H1 (cell line): Measurements from ENCODE around the gene FCGR3B. TPM values are rescaled to one million over a fixed set of nuclear protein-coding genes. Genes with fewer than 3 reads are reported as not detected.
"Not testable (repeated sequence)": the region's sequence is repeated elsewhere in the genome, so short reads cannot be mapped to it uniquely, and the experiment has no call there.

Source experiments
- CTCF ChIA-PET: fragments of 300-600 bp; sonication (Branson Sonifier 250); formaldehyde crosslinking; loops from one replicate; lab custom pipeline; 2021; ENCODE audit not compliant: partially characterized antibody; lab: Charles Lee
- POLR2A ChIA-PET: fragments of 300-600 bp; sonication (Branson Sonifier 250); formaldehyde crosslinking; loops from one replicate; lab custom pipeline; 2021; ENCODE audit warnings: inconsistent platforms; ENCODE audit not compliant: partially characterized antibody; lab: Charles Lee
- DNase-seq, 2 experiments: peaks; one replicate each; pipeline versions ENCODE4 v3.0.0 to v3.0.0-alpha.2; 2010 to 2022; ENCODE audit warnings: low spot score in 2 of 2, low read depth in 1 of 2, mixed read lengths in 1 of 2
- FAIRE-seq: peaks from 2 replicates; lab custom pipeline; 2011; peaks lifted over from hg19 to GRCh38; lab: Jason Lieb, UNC
- H2AFZ ChIP-seq: 2 replicates; pipeline ENCODE4 v1.8.1; 2012; ENCODE audit warnings: low read length, inconsistent platforms
- H2AK5ac ChIP-seq: 2 replicates; pipeline ENCODE4 v1.6.1; 2013; ENCODE audit warnings: low read depth, low read length
- H2BK120ac ChIP-seq: replicated peaks from 2 replicates; pipeline ENCODE3; 2013; ENCODE audit warnings: low read depth, low read length, inconsistent platforms
- H2BK12ac ChIP-seq: 2 replicates; pipeline ENCODE4 v1.6.1; 2013; ENCODE audit warnings: low read depth, low read length
- H2BK15ac ChIP-seq: 2 replicates; pipeline ENCODE4 v1.6.1; 2013; ENCODE audit warnings: low read length
- H2BK20ac ChIP-seq: 2 replicates; pipeline ENCODE4 v1.6.1; 2013; ENCODE audit warnings: low read length
- H2BK5ac ChIP-seq: 2 replicates; pipeline ENCODE4 v1.6.1; 2013; ENCODE audit warnings: low read depth, low read length
- H3K14ac ChIP-seq: 2 replicates; pipeline ENCODE4 v1.6.1; 2013; ENCODE audit warnings: inconsistent platforms; ENCODE audit not compliant: insufficient read length
- H3K18ac ChIP-seq: 2 replicates; pipeline ENCODE4 v1.6.1; 2013; ENCODE audit warnings: low read length; ENCODE audit errors: extremely low read depth
- H3K23ac ChIP-seq: 2 replicates; pipeline ENCODE4 v1.6.1; 2013; ENCODE audit warnings: inconsistent platforms; ENCODE audit not compliant: insufficient read length
- H3K23me2 ChIP-seq: 2 replicates; pipeline ENCODE4 v1.6.1; 2013; ENCODE audit warnings: low read depth, low read length
- H3K27ac ChIP-seq: 2 replicates; pipeline ENCODE4 v1.6.1; 2011; ENCODE audit warnings: low read depth, low read length, inconsistent platforms
- H3K27me3 ChIP-seq, 4 experiments: replicated peaks in 1 of 4; 1 replicate in 1 of 4; 2 replicates in 3 of 4; pipeline versions ENCODE4 v1.6.1 to v1.8.1; 2011 to 2013; ENCODE audit warnings: low read length in 3 of 4, mild to moderate bottlenecking in 3 of 4, inconsistent platforms in 2 of 4, mixed read lengths in 2 of 4, moderate library complexity in 1 of 4; ENCODE audit not compliant: control insufficient read depth in 3 of 4, insufficient read depth in 3 of 4; ENCODE audit errors: extremely low read depth in 1 of 4
- H3K36me3 ChIP-seq, 4 experiments: 2 replicates each; pipeline versions ENCODE4 v1.6.1 to v1.8.1; 2011 to 2013; ENCODE audit warnings: mild to moderate bottlenecking in 4 of 4, low read length in 3 of 4, moderate library complexity in 2 of 4, control low read depth in 1 of 4, inconsistent platforms in 1 of 4; ENCODE audit not compliant: insufficient read depth in 4 of 4, control insufficient read depth in 2 of 4
- H3K4ac ChIP-seq: replicated peaks from 2 replicates; pipeline ENCODE3; 2013; ENCODE audit warnings: low read length, low read depth, mixed read lengths, inconsistent platforms; ENCODE audit not compliant: insufficient read length
- H3K4me1 ChIP-seq, 4 experiments: replicated peaks in 1 of 4; 1 replicate in 1 of 4; 2 replicates in 3 of 4; pipeline versions ENCODE4 v1.6.1 to v1.8.1; 2011 to 2013; ENCODE audit warnings: low read length in 3 of 4, inconsistent platforms in 2 of 4, mixed read lengths in 1 of 4; ENCODE audit not compliant: insufficient read depth in 4 of 4, control insufficient read depth in 3 of 4
- H3K4me2 ChIP-seq, 2 experiments: 2 replicates each; pipeline versions ENCODE4 v1.6.1 to v1.8.1; 2011 to 2013; ENCODE audit warnings: low read depth in 2 of 2, low read length in 2 of 2, control low read depth in 1 of 2, inconsistent platforms in 1 of 2, mild to moderate bottlenecking in 1 of 2; ENCODE audit not compliant: insufficient read depth in 1 of 2
- H3K4me3 ChIP-seq, 4 experiments: fragments of 200-600, 300-600 bp in 1 of 4; sonication (generic), shearing (Covaris generic), sonication (Bioruptor Twin) in 1 of 4; 2 replicates each; pipeline versions ENCODE4 v1.5.1 to v1.8.1; 2011 to 2016; ENCODE audit warnings: low read length in 4 of 4, low read depth in 3 of 4, control low read depth in 2 of 4, inconsistent platforms in 2 of 4, mild to moderate bottlenecking in 2 of 4, mixed read lengths in 1 of 4, moderate library complexity in 1 of 4; ENCODE audit not compliant: insufficient read depth in 2 of 4; ENCODE audit errors: extremely low read depth in 1 of 4
- H3K56ac ChIP-seq: replicated peaks from 2 replicates; pipeline ENCODE3; 2013; ENCODE audit warnings: low read depth, mild to moderate bottlenecking, mixed read lengths, low read length, inconsistent platforms; ENCODE audit not compliant: insufficient read length
- H3K79me1 ChIP-seq: 2 replicates; pipeline ENCODE4 v1.6.1; 2013; ENCODE audit warnings: low read depth, low read length, control low read depth
- H3K79me2 ChIP-seq, 2 experiments: 2 replicates each; pipeline versions ENCODE4 v1.6.1 to v1.8.1; 2012 to 2013; ENCODE audit warnings: low read length in 2 of 2, mild to moderate bottlenecking in 2 of 2, inconsistent platforms in 1 of 2; ENCODE audit not compliant: insufficient read depth in 2 of 2, control insufficient read depth in 1 of 2
- H3K9ac ChIP-seq, 4 experiments: replicated peaks in 1 of 4; 1 replicate in 1 of 4; 2 replicates in 3 of 4; pipeline versions ENCODE4 v1.6.1 to v1.8.1; 2011 to 2013; ENCODE audit warnings: low read depth in 3 of 4, low read length in 3 of 4, control low read depth in 2 of 4, mild to moderate bottlenecking in 2 of 4, moderate library complexity in 2 of 4, inconsistent platforms in 1 of 4; ENCODE audit errors: extremely low read depth in 1 of 4
- H3K9me3 ChIP-seq, 2 experiments: 2 replicates each; pipeline versions ENCODE4 v1.6.1 to v1.8.1; 2012 to 2013; ENCODE audit warnings: mild to moderate bottlenecking in 2 of 2, moderate library complexity in 2 of 2, control low read depth in 1 of 2, inconsistent platforms in 1 of 2, low read depth in 1 of 2, low read length in 1 of 2, mixed read lengths in 1 of 2; ENCODE audit not compliant: insufficient read depth in 2 of 2
- H4K20me1 ChIP-seq, 2 experiments: replicated peaks in 1 of 2; 2 replicates each; pipeline versions ENCODE3 to v1.8.1; 2011 to 2013; ENCODE audit warnings: inconsistent platforms in 2 of 2, low read length in 2 of 2, mild to moderate bottlenecking in 1 of 2; ENCODE audit not compliant: insufficient read depth in 2 of 2, control insufficient read depth in 1 of 2
- H4K5ac ChIP-seq: 2 replicates; pipeline ENCODE4 v1.6.1; 2013; ENCODE audit warnings: low read length, low read depth, mixed read lengths, inconsistent platforms; ENCODE audit not compliant: insufficient read length
- H4K8ac ChIP-seq: 2 replicates; pipeline ENCODE4 v1.8.0; 2013; ENCODE audit warnings: mild to moderate bottlenecking, moderate library complexity, low read length, inconsistent platforms; ENCODE audit not compliant: insufficient read depth; ENCODE audit errors: extremely low read depth
- H4K91ac ChIP-seq: replicated peaks from 2 replicates; pipeline ENCODE3; 2013; ENCODE audit warnings: low read length, mixed read lengths, inconsistent platforms; ENCODE audit not compliant: insufficient read length
- EP300 ChIP-seq, 2 experiments: IDR thresholded peaks; 1 replicate in 1 of 2; 2 replicates in 1 of 2; pipeline ENCODE4 v1.6.1; 2011 to 2012; ENCODE audit warnings: low read depth in 2 of 2, low read length in 2 of 2, mild to moderate bottlenecking in 2 of 2, borderline replicate concordance in 1 of 2, inconsistent platforms in 1 of 2, moderate library complexity in 1 of 2
- WGBS, 2 experiments: shearing (Covaris generic) in 1 of 2; methylation state at CpG; one replicate each; pipeline versions ENCODE4 v1.1.6 to v1.1.7; 2013 to 2015; ENCODE audit warnings: low lambda C conversion rate in 2 of 2, mixed read lengths in 2 of 2, inconsistent platforms in 1 of 2, low coverage in 1 of 2, missing lambda C conversion rate in 1 of 2; ENCODE audit not compliant: insufficient replicate concordance in 2 of 2, insufficient coverage in 1 of 2, insufficient read length in 1 of 2; ENCODE audit errors: extremely low coverage in 1 of 2, missing lambda C conversion rate in 1 of 2; 5-methylcytosine and 5-hydroxymethylcytosine counted together
- polyA plus RNA-seq, 7 experiments: library from polyadenylated mRNA; depleted of rRNA in 3 of 7; stranded (reverse) in 5 of 7; unstranded in 2 of 7; fragments of >200 nt in 5 of 7; fragments of 200-250 nt in 2 of 7; gene quantifications; 1 replicate in 5 of 7; 2 replicates in 1 of 7; 4 replicates in 1 of 7; pipeline versions ENCODE4 v1.2.1 to v1.2.3, GENCODE V29; 2011 to 2013; ENCODE audit warnings: missing spikeins in 2 of 7, mixed read lengths in 2 of 7
- total RNA-seq: library from RNA; stranded (reverse); fragmentation: NEBNext Ultra II Directional; extraction: Animal tissue kit (Norgen Biotek cat#: 25700); gene quantifications from 2 replicates; pipeline ENCODE4 v1.2.1, GENCODE V29; 2021

The FCGR3B gene
- total and polyA plus RNA-seq, 2 of the 8 experiments (the other 6 are each of a cell fraction or from before 2014, with no cell fraction given), result not detected

- H3K9ac ChIP-seq, H3K18ac ChIP-seq, H2BK20ac ChIP-seq, H3K14ac ChIP-seq, FAIRE-seq, H3K79me1 ChIP-seq, H3K27ac ChIP-seq, H3K79me2 ChIP-seq, H2BK12ac ChIP-seq, H3K4me1 ChIP-seq, H2AFZ ChIP-seq, DNase-seq, H4K91ac ChIP-seq, H3K27me3 ChIP-seq, H3K4ac ChIP-seq, H2BK120ac ChIP-seq, H3K36me3 ChIP-seq, H3K4me2 ChIP-seq, H3K23me2 ChIP-seq, H3K4me3 ChIP-seq, POLR2A ChIA-PET, H2AK5ac ChIP-seq, H4K8ac ChIP-seq, H4K5ac ChIP-seq, H3K56ac ChIP-seq, H2BK5ac ChIP-seq, H2BK15ac ChIP-seq, H3K23ac ChIP-seq, H4K20me1 ChIP-seq: not testable (repeated sequence)
- H3K9me3 ChIP-seq, result peaks cover 0 to 14% of the 10 kb centered on the region in 2 experiments; a peak in 1 of 4 replicates
- CTCF ChIA-PET, result interaction anchor here (0.7 kb wide), 1 partner anchor 241 kb away, joined by 3 read pairs; no protein-coding TSS in a partner anchor
- peak in 1 of 2 experiments; percentile 53; a peak in 1 of 3 replicates for TF ChIP-seq EP300 (IDR thresholded peaks at IDR 0.05; ENCODE audit: borderline replicate concordance in 1 of 2, low read depth in 2 of 2, low read length in 2 of 2)
- 79% methylated on average over 4 of the region's 4 CpGs; no CpG with 5 or more reads in 1 of the 2 experiments for WGBS, 2 experiments
These were observed 12.5 kb downstream of the FCGR3B start for GRCh38 chr1:161618517-161618916.

GRCh38 chr1:161616417-161616816, 14.6 kb downstream of the FCGR3B start:
- H3K4me2 ChIP-seq, H3K27me3 ChIP-seq, H3K4ac ChIP-seq, H3K4me3 ChIP-seq, FAIRE-seq, H3K79me2 ChIP-seq, H2AFZ ChIP-seq, H2BK5ac ChIP-seq, H3K56ac ChIP-seq, H3K9ac ChIP-seq, H4K8ac ChIP-seq, H3K18ac ChIP-seq, H3K14ac ChIP-seq, H2BK20ac ChIP-seq, H3K36me3 ChIP-seq, H3K23me2 ChIP-seq, H4K20me1 ChIP-seq, DNase-seq, H4K91ac ChIP-seq, H3K79me1 ChIP-seq, CTCF ChIA-PET, H3K4me1 ChIP-seq, H2AK5ac ChIP-seq, H2BK15ac ChIP-seq, POLR2A ChIA-PET, H2BK120ac ChIP-seq, H3K27ac ChIP-seq, H3K23ac ChIP-seq, H4K5ac ChIP-seq, H2BK12ac ChIP-seq: not testable (repeated sequence)
- 90% methylated on average over 30 of the region's 30 CpGs; no CpG with 5 or more reads in 1 of the 2 experiments for WGBS, 2 experiments
- H3K9me3 ChIP-seq, result peaks cover 0 to 14% of the 10 kb centered on the region in 2 experiments; a peak in 1 of 4 replicates
